ENCODE results near the gene ADARB1.

The ADARB1 gene

GRCh38 chr21:45263534-45263933 lies 189.2 kb downstream of the ADARB1 start:
- no peak overlapping the region for H3K4me2 ChIP-seq (ENCODE audit: low read depth, low read length, poor library complexity, severe bottlenecking)
- no peaks in the 10 kb centered on the region for H3K79me2 ChIP-seq (ENCODE audit: insufficient read depth, low read length)
- H2AFZ ChIP-seq (ENCODE audit: low read depth, low read length, severe bottlenecking), result no peak overlapping the region
- H3K27me3 ChIP-seq (ENCODE audit: low read length), result no peaks in the 10 kb centered on the region
- H3K36me3 ChIP-seq (ENCODE audit: low read length), result no peaks in the 10 kb centered on the region
- H4K20me1 ChIP-seq (ENCODE audit: low read depth, low read length), result no peaks in the 10 kb centered on the region
- H3F3A ChIP-seq (ENCODE audit: insufficient read depth), result no peaks in the 10 kb centered on the region
- TF ChIP-seq CTCF (IDR thresholded peaks at IDR 0.05; ENCODE audit: insufficient read depth, low read length, poor library complexity, severe bottlenecking) (no peak), EZH2phosphoT487 (conservative IDR thresholded peaks at IDR 0.05; ENCODE audit: low read length) (no peak)
- no peaks in the 10 kb centered on the region for H3K9me2 ChIP-seq (replicated peaks; ENCODE audit: insufficient read depth, low read length)
- H3K27ac ChIP-seq (ENCODE audit: low read depth, low read length), result no peak overlapping the region
- no peak overlapping the region for H3K9ac ChIP-seq (ENCODE audit: low read length)
- H3K4me3 ChIP-seq (ENCODE audit: insufficient read depth, low read length, poor library complexity, severe bottlenecking), result no peak overlapping the region
- no peaks in the 10 kb centered on the region for H3K9me3 ChIP-seq (ENCODE audit: insufficient read depth, low read length)

- no peak for TF ChIP-seq EZH2phosphoT487 (conservative IDR thresholded peaks at IDR 0.05; ENCODE audit: low read length)
- Histone ChIP-seq H2AFZ (ENCODE audit: low read depth, low read length, severe bottlenecking) (no peak overlapping the region), H3K27ac (ENCODE audit: low read depth, low read length) (no peak overlapping the region), H3K9ac (ENCODE audit: low read length) (no peak overlapping the region), H3F3A (ENCODE audit: insufficient read depth) (no peaks in the 10 kb centered on the region), H3K36me3 (ENCODE audit: low read length) (no peaks in the 10 kb centered on the region), H3K4me3 (ENCODE audit: insufficient read depth, low read length, poor library complexity, severe bottlenecking) (no peak overlapping the region), H3K27me3 (ENCODE audit: low read length) (no peaks in the 10 kb centered on the region), H3K79me2 (ENCODE audit: insufficient read depth, low read length) (no peaks in the 10 kb centered on the region), H3K9me3 (ENCODE audit: insufficient read depth, low read length) (no peaks in the 10 kb centered on the region), H3K9me2 (replicated peaks; ENCODE audit: insufficient read depth, low read length) (no peaks in the 10 kb centered on the region), H3K4me2 (ENCODE audit: low read depth, low read length, poor library complexity, severe bottlenecking) (no peak overlapping the region), H4K20me1 (ENCODE audit: low read depth, low read length) (no peaks in the 10 kb centered on the region)
Observed at GRCh38 chr21:45264146-45264911, 189.9 kb downstream of the ADARB1 start.

- Histone ChIP-seq H3K27ac (ENCODE audit: low read depth, low read length) (no peak overlapping the region), H3K9ac (ENCODE audit: low read length) (no peak overlapping the region), H3K27me3 (ENCODE audit: low read length) (no peaks in the 10 kb centered on the region), H3K4me3 (ENCODE audit: insufficient read depth, low read length, poor library complexity, severe bottlenecking) (no peak overlapping the region), H2AFZ (ENCODE audit: low read depth, low read length, severe bottlenecking) (no peak overlapping the region), H3K9me2 (replicated peaks; ENCODE audit: insufficient read depth, low read length) (no peaks in the 10 kb centered on the region), H3K9me3 (ENCODE audit: insufficient read depth, low read length) (no peaks in the 10 kb centered on the region), H3K36me3 (ENCODE audit: low read length) (no peaks in the 10 kb centered on the region), H3K79me2 (ENCODE audit: insufficient read depth, low read length) (no peaks in the 10 kb centered on the region), H3F3A (ENCODE audit: insufficient read depth) (no peaks in the 10 kb centered on the region), H4K20me1 (ENCODE audit: low read depth, low read length) (no peaks in the 10 kb centered on the region), H3K4me2 (ENCODE audit: low read depth, low read length, poor library complexity, severe bottlenecking) (no peak overlapping the region)
- TF ChIP-seq EZH2phosphoT487 (conservative IDR thresholded peaks at IDR 0.05; ENCODE audit: low read length) (no peak), CTCF (IDR thresholded peaks at IDR 0.05; ENCODE audit: insufficient read depth, low read length, poor library complexity, severe bottlenecking) (no peak)
Observed at GRCh38 chr21:45264912-45265515, 190.6 kb downstream of the ADARB1 start.

Measured in SU-DHL-6 (cell line).